ENCODE results near the gene WNT7A. TPM values are rescaled to one million over a fixed set of nuclear protein-coding genes. Genes with fewer than 3 reads are reported as not detected.

Gene WNT7A
- total RNA-seq, 1 experiment from 2014 or later: not detected

- Histone ChIP-seq H2AFZ (ENCODE audit: low read length) (no peak overlapping the region), H4K91ac (ENCODE audit: insufficient read length, low read depth, low read length) (no peak overlapping the region), H3K23ac (ENCODE audit: insufficient read length, low read depth, low read length) (no peak overlapping the region), H2AK5ac (ENCODE audit: insufficient read length, low read length) (no peak overlapping the region), H3K23me2 (ENCODE audit: insufficient read length, low read depth, low read length, poor library complexity, severe bottlenecking) (no peaks in the 10 kb centered on the region), H2BK120ac (ENCODE audit: low read depth, low read length, poor library complexity, severe bottlenecking) (no peak overlapping the region), H3K27me3 (ENCODE audit: insufficient read depth, low read length) (no peaks in the 10 kb centered on the region), H2BK12ac (ENCODE audit: insufficient read length, low read depth, low read length) (no peak overlapping the region), H4K8ac (replicated peaks; ENCODE audit: insufficient read length, low read depth, low read length) (no peak overlapping the region), H3K56ac (ENCODE audit: insufficient read length, low read depth, low read length) (no peak overlapping the region), H3K4me1 (ENCODE audit: insufficient read depth, low read length) (no peaks in the 10 kb centered on the region), H3K27ac (ENCODE audit: insufficient read length, low read depth, low read length) (no peak overlapping the region), H3K14ac (ENCODE audit: insufficient read depth, low read length) (no peak overlapping the region), H4K5ac (ENCODE audit: insufficient read length, low read depth, low read length) (no peak overlapping the region), H3K9me3 (ENCODE audit: control insufficient read depth, low read depth, low read length) (no peaks in the 10 kb centered on the region), H3K4ac (ENCODE audit: low read depth, low read length) (no peak overlapping the region), H3K79me1 (ENCODE audit: insufficient read depth, low read depth, low read length, poor library complexity, severe bottlenecking) (no peaks in the 10 kb centered on the region), H2BK15ac (ENCODE audit: low read depth, low read length) (no peak overlapping the region), H3K79me2 (ENCODE audit: insufficient read depth, low read length) (no peaks in the 10 kb centered on the region), H3K4me2 (ENCODE audit: insufficient read depth, insufficient read length, low read length) (no peak overlapping the region), H3K9ac (ENCODE audit: extremely low read depth, insufficient read length, low read length) (no peak overlapping the region), H3K18ac (ENCODE audit: insufficient read length, low read depth, low read length) (no peak overlapping the region), H2BK20ac (ENCODE audit: low read depth, low read length, poor library complexity, severe bottlenecking) (no peak overlapping the region), H4K20me1 (ENCODE audit: control insufficient read depth, insufficient read depth, insufficient read length) (no peaks in the 10 kb centered on the region), H3T11ph (ENCODE audit: low read length) (no peak overlapping the region), H2BK5ac (ENCODE audit: insufficient read length, low read length) (no peak overlapping the region)
- Mint-ChIP-seq H3K36me3 (ENCODE audit: insufficient read depth in 1 of 3, low read depth in 3 of 3) (no peaks in the 10 kb centered on the region), H3K27me3 (ENCODE audit: low read depth) (peaks cover 4% of the 10 kb centered on the region), H3K4me1 (peaks cover 2 to 4% of the 10 kb centered on the region in 2 experiments; a peak in 2 of 4 replicates), H3K4me3 (no peak overlapping the region), H3K27ac (no peak overlapping the region), H3K9me3 (no peaks in the 10 kb centered on the region)
- WGBS (ENCODE audit: extremely low coverage, insufficient read length, low lambda C conversion rate): no CpG with 5 or more reads among the region's 8 CpGs
- DNase-seq: no peak
- TF ChIP-seq, protein P1, sequence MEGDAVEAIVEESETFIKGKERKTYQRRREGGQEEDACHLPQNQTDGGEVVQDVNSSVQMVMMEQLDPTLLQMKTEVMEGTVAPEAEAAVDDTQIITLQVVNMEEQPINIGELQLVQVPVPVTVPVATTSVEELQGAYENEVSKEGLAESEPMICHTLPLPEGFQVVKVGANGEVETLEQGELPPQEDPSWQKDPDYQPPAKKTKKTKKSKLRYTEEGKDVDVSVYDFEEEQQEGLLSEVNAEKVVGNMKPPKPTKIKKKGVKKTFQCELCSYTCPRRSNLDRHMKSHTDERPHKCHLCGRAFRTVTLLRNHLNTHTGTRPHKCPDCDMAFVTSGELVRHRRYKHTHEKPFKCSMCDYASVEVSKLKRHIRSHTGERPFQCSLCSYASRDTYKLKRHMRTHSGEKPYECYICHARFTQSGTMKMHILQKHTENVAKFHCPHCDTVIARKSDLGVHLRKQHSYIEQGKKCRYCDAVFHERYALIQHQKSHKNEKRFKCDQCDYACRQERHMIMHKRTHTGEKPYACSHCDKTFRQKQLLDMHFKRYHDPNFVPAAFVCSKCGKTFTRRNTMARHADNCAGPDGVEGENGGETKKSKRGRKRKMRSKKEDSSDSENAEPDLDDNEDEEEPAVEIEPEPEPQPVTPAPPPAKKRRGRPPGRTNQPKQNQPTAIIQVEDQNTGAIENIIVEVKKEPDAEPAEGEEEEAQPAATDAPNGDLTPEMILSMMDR (conservative IDR thresholded peaks at IDR 0.05): no peak
Measured at GRCh38 chr3:13841141-13841540, 38.7 kb downstream of the WNT7A start.

Measured in H9 (cell line).